Loucy (cell line): ENCODE measurements around the gene FAM83C.

ENCODE experiments used
- H2AFZ ChIP-seq: fragments of 200-600 bp; sonication (generic); 2 replicates; pipeline ENCODE4 v1.6.0; 2016; ENCODE audit warnings: antibody characterized with exemption, mild to moderate bottlenecking, low read length, moderate library complexity
- H3F3A ChIP-seq: fragments of 200-600 bp; 2 replicates; pipeline ENCODE4 v1.6.0; 2016; ENCODE audit warnings: antibody characterized with exemption, low read depth, mild to moderate bottlenecking
- H3K27me3 ChIP-seq: fragments of 200-600 bp; sonication (generic); 2 replicates; pipeline ENCODE4 v1.6.1; 2014; ENCODE audit warnings: low read length, mild to moderate bottlenecking; ENCODE audit not compliant: insufficient read depth, poor library complexity, severe bottlenecking
- H3K36me3 ChIP-seq: fragments of 200-600 bp; sonication (generic); 2 replicates; pipeline ENCODE4 v1.6.1; 2016; ENCODE audit warnings: low read length; ENCODE audit not compliant: insufficient read depth
- H3K4me1 ChIP-seq: fragments of 200-600 bp; sonication (generic); 2 replicates; pipeline ENCODE4 v1.5.1; 2014; ENCODE audit warnings: low read length, mild to moderate bottlenecking; ENCODE audit not compliant: insufficient read depth, poor library complexity, severe bottlenecking
- H3K4me2 ChIP-seq: fragments of 200-600 bp; sonication (generic); 2 replicates; pipeline ENCODE4 v1.6.0; 2014; ENCODE audit warnings: antibody characterized with exemption, low read length, low read depth, mild to moderate bottlenecking; ENCODE audit not compliant: poor library complexity, severe bottlenecking
- H3K4me3 ChIP-seq: fragments of 200-600 bp; sonication (generic); 2 replicates; pipeline ENCODE4 v1.5.1; 2014; ENCODE audit warnings: low read length, mild to moderate bottlenecking, mixed read lengths; ENCODE audit not compliant: poor library complexity, severe bottlenecking
- H3K79me2 ChIP-seq: fragments of 200-600 bp; sonication (generic); 2 replicates; pipeline ENCODE4 v1.6.1; 2014; ENCODE audit warnings: low read length; ENCODE audit not compliant: insufficient read depth
- H3K9ac ChIP-seq: fragments of 200-600 bp; sonication (generic); 2 replicates; pipeline ENCODE4 v1.6.0; 2014; ENCODE audit warnings: mild to moderate bottlenecking, low read depth, low read length, moderate library complexity; ENCODE audit not compliant: poor library complexity, severe bottlenecking
- H3K9me2 ChIP-seq: fragments of 200-600 bp; sonication (generic); replicated peaks from 2 replicates; pipeline ENCODE4 v1.6.1; 2016; ENCODE audit warnings: low read depth, low read length, mixed read lengths
- H3K9me3 ChIP-seq: fragments of 200-600 bp; sonication (generic); 2 replicates; pipeline ENCODE4 v1.6.1; 2014; ENCODE audit warnings: mild to moderate bottlenecking, antibody characterized with exemption, low read length, low read depth; ENCODE audit not compliant: insufficient read depth
- H4K20me1 ChIP-seq: fragments of 200-600 bp; sonication (generic); 2 replicates; pipeline ENCODE4 v1.6.0; 2014; ENCODE audit warnings: antibody characterized with exemption, low read length, mild to moderate bottlenecking; ENCODE audit not compliant: insufficient read depth, poor library complexity, severe bottlenecking
- CTCF ChIP-seq: fragments of 200-600 bp; sonication (generic); conservative IDR thresholded peaks from 2 replicates; pipeline ENCODE4 v1.5.1; 2014; ENCODE audit warnings: mild to moderate bottlenecking, antibody characterized with exemption, low read length
- EZH2phosphoT487 ChIP-seq: fragments of 200-600 bp; IDR thresholded peaks from 2 replicates; pipeline ENCODE4 v1.6.1; 2018; ENCODE audit warnings: antibody characterized with exemption, mild to moderate bottlenecking, moderate library complexity, borderline replicate concordance

Gene FAM83C

GRCh38 chr20:35248641-35249475, 43.4 kb downstream of the FAM83C start:
- no peaks in the 10 kb centered on the region for H3K79me2 ChIP-seq
- no peaks in the 10 kb centered on the region for H3K27me3 ChIP-seq
- H3K9ac ChIP-seq = no peak overlapping the region
- H3K36me3 ChIP-seq = no peaks in the 10 kb centered on the region
- no peak overlapping the region for H3K4me3 ChIP-seq
- peaks cover 23% of the 10 kb centered on the region for H3K4me1 ChIP-seq
- no peak for TF ChIP-seq EZH2phosphoT487
- H2AFZ ChIP-seq = no peak overlapping the region
- no peaks in the 10 kb centered on the region for H3K9me2 ChIP-seq
- H3K9me3 ChIP-seq = no peaks in the 10 kb centered on the region
- peaks cover 8% of the 10 kb centered on the region for H3F3A ChIP-seq
- no peaks in the 10 kb centered on the region for H4K20me1 ChIP-seq
- H3K4me2 ChIP-seq = no peak overlapping the region

DNA sequence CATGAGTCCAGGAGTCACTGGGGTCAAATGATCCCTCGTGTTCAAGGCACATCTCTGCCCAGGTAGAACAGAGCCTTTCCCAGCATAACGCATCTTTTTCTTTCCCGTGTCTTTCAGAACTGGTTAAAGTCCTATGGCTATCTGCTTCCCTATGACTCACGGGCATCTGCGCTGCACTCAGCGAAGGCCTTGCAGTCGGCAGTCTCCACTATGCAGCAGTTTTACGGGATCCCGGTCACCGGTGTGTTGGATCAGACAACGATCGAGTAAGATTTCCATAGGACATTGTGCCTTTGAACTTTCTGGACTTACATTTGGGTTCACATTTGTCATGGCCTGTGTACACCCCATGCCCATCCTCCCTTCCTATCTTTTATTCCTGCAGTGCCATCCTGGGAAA, 45.5 kb downstream of the FAM83C start:
- H3K4me3 ChIP-seq = no peak overlapping the region
- H3K9ac ChIP-seq = no peak overlapping the region
- no peak for TF ChIP-seq EZH2phosphoT487
- TF ChIP-seq CTCF = no peak
- 0 out of 2 replicates have a peak, but pooled peaks cover 4% of the 10 kb centered on the region for H3F3A ChIP-seq
- no peaks in the 10 kb centered on the region for H4K20me1 ChIP-seq
- H3K4me2 ChIP-seq = no peak overlapping the region
- no peaks in the 10 kb centered on the region for H3K27me3 ChIP-seq
- H3K79me2 ChIP-seq = no peaks in the 10 kb centered on the region
- H3K9me3 ChIP-seq = no peaks in the 10 kb centered on the region
- no peaks in the 10 kb centered on the region for H3K36me3 ChIP-seq
- H3K9me2 ChIP-seq = no peaks in the 10 kb centered on the region
- H2AFZ ChIP-seq = no peak overlapping the region
- H3K4me1 ChIP-seq = peaks cover 14% of the 10 kb centered on the region

- H3K4me2 ChIP-seq = no peak overlapping the region
- H3K9ac ChIP-seq = no peak overlapping the region
- H3K9me3 ChIP-seq = no peaks in the 10 kb centered on the region
- no peaks in the 10 kb centered on the region for H3K36me3 ChIP-seq
- H2AFZ ChIP-seq = no peak overlapping the region
- no peaks in the 10 kb centered on the region for H3F3A ChIP-seq
- no peaks in the 10 kb centered on the region for H3K9me2 ChIP-seq
- no peaks in the 10 kb centered on the region for H3K79me2 ChIP-seq
- H4K20me1 ChIP-seq = no peaks in the 10 kb centered on the region
- no peak for TF ChIP-seq EZH2phosphoT487
- TF ChIP-seq CTCF = no peak
- H3K4me3 ChIP-seq = no peak overlapping the region
- no peaks in the 10 kb centered on the region for H3K27me3 ChIP-seq
- no peaks in the 10 kb centered on the region for H3K4me1 ChIP-seq
These were observed 48.2 kb downstream of the FAM83C start for GRCh38 chr20:35243986-35244385.

- TF ChIP-seq CTCF (no peak), EZH2phosphoT487 (no peak)
- H3K4me1 ChIP-seq = no peaks in the 10 kb centered on the region
These were observed 48.9 kb downstream of the FAM83C start for GRCh38 chr20:35243317-35243716.

More at GRCh38 chr20:35243317-35243716, 48.9 kb downstream of the FAM83C start:
- no peak overlapping the region for H3K9ac ChIP-seq
- no peaks in the 10 kb centered on the region for H3K79me2 ChIP-seq
- H4K20me1 ChIP-seq = no peaks in the 10 kb centered on the region
- no peaks in the 10 kb centered on the region for H3K27me3 ChIP-seq
- H2AFZ ChIP-seq = no peak overlapping the region
- no peaks in the 10 kb centered on the region for H3K36me3 ChIP-seq
- H3K9me3 ChIP-seq = no peaks in the 10 kb centered on the region
- no peaks in the 10 kb centered on the region for H3F3A ChIP-seq
- no peaks in the 10 kb centered on the region for H3K9me2 ChIP-seq
- no peak overlapping the region for H3K4me2 ChIP-seq
- no peak overlapping the region for H3K4me3 ChIP-seq
